GM19452 (cell line): ENCODE data around the gene PIKFYVE.

Experiments used
- ATAC-seq: cut with Tn5 transposase; IDR thresholded peaks from one replicate; pipeline ENCODE4 v1.9.1; 2021; ENCODE audit not compliant: unreplicated experiment

PIKFYVE gene

DNA sequence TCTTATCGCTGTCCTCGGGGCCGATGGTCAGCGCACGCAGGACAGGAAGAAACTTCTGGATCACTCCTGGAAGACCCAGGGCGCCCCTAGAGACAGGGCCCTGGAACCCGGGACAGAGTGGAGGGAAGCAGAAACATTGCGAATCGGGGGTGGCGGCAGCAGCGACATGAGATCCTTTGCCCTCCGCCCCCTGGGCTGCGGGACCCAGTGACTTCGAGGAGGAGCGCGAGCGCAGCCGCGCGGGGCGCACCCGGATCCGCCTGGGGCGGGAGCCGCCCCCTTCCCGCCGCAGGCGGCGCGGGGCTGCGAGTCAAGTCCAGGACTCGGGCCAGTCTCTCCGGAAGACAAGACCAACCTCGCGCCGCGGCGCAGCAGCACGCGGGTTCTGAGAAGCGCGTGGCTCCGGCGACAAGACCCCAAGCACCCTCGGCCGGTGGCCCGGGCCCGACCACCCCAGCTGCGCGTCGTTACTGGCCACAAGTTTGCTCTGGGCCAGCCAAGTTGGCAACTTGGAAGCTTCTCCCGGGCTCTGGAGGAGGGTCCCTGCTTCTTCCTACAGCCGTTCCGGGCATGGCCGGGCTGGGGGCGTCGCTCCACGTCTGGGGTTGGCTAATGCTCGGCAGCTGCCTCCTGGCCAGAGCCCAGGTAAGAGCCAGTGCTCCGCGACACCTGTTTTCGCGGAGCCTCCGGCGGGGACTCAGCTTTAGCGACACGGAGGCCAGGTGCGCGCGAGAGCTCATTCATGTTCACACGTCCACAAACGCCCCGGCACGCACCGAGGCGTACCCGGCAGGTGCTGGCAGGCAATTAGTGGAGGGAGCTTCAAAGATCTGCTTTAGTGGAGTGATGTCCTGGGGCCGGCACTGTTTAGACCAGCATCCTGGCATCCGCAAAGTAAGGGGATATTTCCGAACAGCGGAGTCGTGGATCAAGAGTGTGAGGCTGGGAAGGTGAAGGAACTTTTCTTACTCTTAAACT, 140.7 kb downstream of the PIKFYVE start, which contains the start of gene PTH2R:
Gene PTH2R (plus strand): TSS at position 319 of the 978 bp plus-strand sequence. CDS start 252 bp downstream, at position 571.
- ATAC-seq = no peak

DNA sequence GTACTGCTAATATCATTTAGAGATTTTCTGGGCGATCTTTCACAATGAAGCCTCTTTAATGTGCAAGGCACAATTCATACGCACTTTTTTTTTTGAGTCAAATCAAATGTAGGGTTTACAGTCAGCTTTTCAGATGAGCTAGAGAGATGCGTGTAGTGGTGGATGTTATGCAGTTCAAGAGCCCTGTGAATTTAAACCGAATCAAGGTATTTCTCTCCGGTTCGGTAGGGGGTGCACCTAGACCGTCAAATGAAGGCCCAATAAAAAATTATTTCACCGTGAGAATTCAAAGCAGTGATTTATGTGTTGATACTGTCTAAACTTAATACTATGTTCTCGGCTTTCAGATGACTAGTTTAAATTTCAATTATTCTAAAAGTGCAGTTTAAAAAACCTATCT, 141.6 kb downstream of the PIKFYVE start:
- ATAC-seq = no peak
